Measurements from ENCODE around the gene MBOAT2.

MBOAT2 gene

GRCh38 chr2:8803658-8804379, 199.7 kb downstream of the MBOAT2 start:
- TF ChIP-seq EZH2phosphoT487 (conservative IDR thresholded peaks at IDR 0.05; ENCODE audit: low read length): no peak
- TF ChIP-seq CTCF (IDR thresholded peaks at IDR 0.05; ENCODE audit: insufficient read depth, low read length, poor library complexity, severe bottlenecking): no peak
- Histone ChIP-seq H3K27me3 (ENCODE audit: low read length) (no peaks in the 10 kb centered on the region), H3K9me3 (ENCODE audit: insufficient read depth, low read length) (no peaks in the 10 kb centered on the region), H3K4me3 (ENCODE audit: insufficient read depth, low read length, poor library complexity, severe bottlenecking) (no peak overlapping the region), H3K9me2 (replicated peaks; ENCODE audit: insufficient read depth, low read length) (no peaks in the 10 kb centered on the region), H4K20me1 (ENCODE audit: low read depth, low read length) (no peaks in the 10 kb centered on the region), H2AFZ (ENCODE audit: low read depth, low read length, severe bottlenecking) (no peak overlapping the region), H3K79me2 (ENCODE audit: insufficient read depth, low read length) (no peaks in the 10 kb centered on the region), H3F3A (ENCODE audit: insufficient read depth) (no peaks in the 10 kb centered on the region), H3K9ac (ENCODE audit: low read length) (no peak overlapping the region), H3K36me3 (ENCODE audit: low read length) (no peaks in the 10 kb centered on the region), H3K4me2 (ENCODE audit: low read depth, low read length, poor library complexity, severe bottlenecking) (no peak overlapping the region), H3K27ac (ENCODE audit: low read depth, low read length) (no peak overlapping the region)

GRCh38 chr2:8802741-8803140, 200.7 kb downstream of the MBOAT2 start:
- TF ChIP-seq CTCF (IDR thresholded peaks at IDR 0.05; ENCODE audit: insufficient read depth, low read length, poor library complexity, severe bottlenecking) (no peak), EZH2phosphoT487 (conservative IDR thresholded peaks at IDR 0.05; ENCODE audit: low read length) (no peak)
- Histone ChIP-seq H3K4me2 (ENCODE audit: low read depth, low read length, poor library complexity, severe bottlenecking) (no peak overlapping the region), H3K36me3 (ENCODE audit: low read length) (no peaks in the 10 kb centered on the region)

More at GRCh38 chr2:8802741-8803140, 200.7 kb downstream of the MBOAT2 start:
- Histone ChIP-seq H3K79me2 (ENCODE audit: insufficient read depth, low read length) (no peaks in the 10 kb centered on the region), H3K9me2 (replicated peaks; ENCODE audit: insufficient read depth, low read length) (no peaks in the 10 kb centered on the region), H3K9ac (ENCODE audit: low read length) (no peak overlapping the region), H3K9me3 (ENCODE audit: insufficient read depth, low read length) (no peaks in the 10 kb centered on the region), H3K4me3 (ENCODE audit: insufficient read depth, low read length, poor library complexity, severe bottlenecking) (no peak overlapping the region), H3K27me3 (ENCODE audit: low read length) (no peaks in the 10 kb centered on the region), H2AFZ (ENCODE audit: low read depth, low read length, severe bottlenecking) (no peak overlapping the region), H3F3A (ENCODE audit: insufficient read depth) (no peaks in the 10 kb centered on the region), H4K20me1 (ENCODE audit: low read depth, low read length) (no peaks in the 10 kb centered on the region), H3K27ac (ENCODE audit: low read depth, low read length) (no peak overlapping the region)

All from SU-DHL-6 (cell line).